Measurements from ENCODE around the gene PRDM15. TPM values are rescaled to one million over a fixed set of nuclear protein-coding genes. Genes with fewer than 3 reads are reported as not detected.

PRDM15 gene
- polyA plus RNA-seq, 12 donors, result 3.7 to 5.8 (median 4.5) TPM; not detected in 1

- no peak for DNase-seq
These were observed 34.1 kb upstream of the PRDM15 start for GRCh38 chr21:41913230-41913629.

GRCh38 chr21:41908829-41909228 is 29.7 kb upstream of the PRDM15 start:
- no peak for DNase-seq

- DNase-seq, result no peak
These were observed 28.5 kb upstream of the PRDM15 start for GRCh38 chr21:41907496-41908258.

- no peak for DNase-seq
These were observed 27.6 kb upstream of the PRDM15 start for GRCh38 chr21:41906770-41907169.

- no peak for DNase-seq
These were observed 24.6 kb upstream of the PRDM15 start for GRCh38 chr21:41903559-41904351.

GRCh38 chr21:41902946-41903345 is 23.8 kb upstream of the PRDM15 start:
- no peak for DNase-seq

- no peak for DNase-seq
These were observed 22.6 kb upstream of the PRDM15 start for GRCh38 chr21:41901782-41902181.

- no peak for DNase-seq
These were observed 22.0 kb upstream of the PRDM15 start for GRCh38 chr21:41901099-41901498.

- no peak for DNase-seq
These were observed 21.3 kb upstream of the PRDM15 start for GRCh38 chr21:41900401-41900800.

- DNase-seq, result no peak
These were observed 20.5 kb upstream of the PRDM15 start for GRCh38 chr21:41899426-41900202.

- DNase-seq, result no peak
These were observed 19.9 kb upstream of the PRDM15 start for GRCh38 chr21:41898998-41899397.

- DNase-seq, result no peak
These were observed 18.6 kb upstream of the PRDM15 start for GRCh38 chr21:41897700-41898099.

- DNase-seq, result no peak
These were observed 18.0 kb upstream of the PRDM15 start for GRCh38 chr21:41897047-41897669.

GRCh38 chr21:41895643-41896493 is 16.7 kb upstream of the PRDM15 start:
- DNase-seq, result no peak

- no peak for DNase-seq
These were observed 15.9 kb upstream of the PRDM15 start for GRCh38 chr21:41894922-41895557.

GRCh38 chr21:41894511-41894910 is 15.4 kb upstream of the PRDM15 start:
- DNase-seq, result no peak

- no peak for DNase-seq
These were observed 13.6 kb upstream of the PRDM15 start for GRCh38 chr21:41892726-41893125.

- DNase-seq, result no peak
These were observed 12.0 kb upstream of the PRDM15 start for GRCh38 chr21:41891132-41891531.

GRCh38 chr21:41890355-41890754 is 11.2 kb upstream of the PRDM15 start:
- DNase-seq, result no peak

GRCh38 chr21:41888749-41889376 is 9.7 kb upstream of the PRDM15 start:
- DNase-seq, result no peak

All from muscle of arm (tissue), 12 donors.